GM18505 (cell line): Measurements from ENCODE around the gene CDK14.

Source experiments
- ATAC-seq: cut with Tn5 transposase; IDR thresholded peaks from one replicate; pipeline ENCODE4 v1.9.1; 2021; ENCODE audit not compliant: unreplicated experiment
- POLR2A ChIP-seq: IDR thresholded peaks from 4 replicates; pipeline ENCODE4 v1.6.1; 2011; ENCODE audit warnings: borderline replicate concordance; ENCODE audit not compliant: insufficient read depth, insufficient read length; ENCODE audit errors: extremely low read depth

CDK14 gene

GRCh38 chr7:90931986-90932916 is 336.1 kb downstream of the CDK14 start:
- ATAC-seq, result peak; percentile 97
- no peak for TF ChIP-seq POLR2A

- no peak for ATAC-seq
- no peak for TF ChIP-seq POLR2A
Measured at GRCh38 chr7:90933041-90933440, 336.9 kb downstream of the CDK14 start.

GRCh38 chr7:90933984-90934383 is 337.9 kb downstream of the CDK14 start:
- TF ChIP-seq POLR2A, result no peak
- no peak for ATAC-seq

- no peak for TF ChIP-seq POLR2A
- ATAC-seq, result no peak
Measured at GRCh38 chr7:90938371-90938770, 342.2 kb downstream of the CDK14 start.

GRCh38 chr7:90939666-90940065 is 343.5 kb downstream of the CDK14 start:
- no peak for ATAC-seq
- no peak for TF ChIP-seq POLR2A

GRCh38 chr7:90944021-90944420 is 347.9 kb downstream of the CDK14 start:
- no peak for ATAC-seq
- no peak for TF ChIP-seq POLR2A

- TF ChIP-seq POLR2A, result no peak
- no peak for ATAC-seq
Measured at GRCh38 chr7:90945104-90945787, 349.1 kb downstream of the CDK14 start.

GRCh38 chr7:90946730-90947501 is 350.8 kb downstream of the CDK14 start:
- no peak for ATAC-seq
- TF ChIP-seq POLR2A, result no peak

- ATAC-seq, result no peak
Measured at GRCh38 chr7:90948085-90948484, 352.0 kb downstream of the CDK14 start.

GRCh38 chr7:90951229-90951628 is 355.1 kb downstream of the CDK14 start:
- no peak for ATAC-seq
- no peak for TF ChIP-seq POLR2A

More at GRCh38 chr7:90948085-90948484, 352.0 kb downstream of the CDK14 start:
- no peak for TF ChIP-seq POLR2A

- no peak for TF ChIP-seq POLR2A
- no peak for ATAC-seq
Measured at GRCh38 chr7:90951986-90952954, 356.1 kb downstream of the CDK14 start.

GRCh38 chr7:90955641-90956207 is 359.6 kb downstream of the CDK14 start:
- ATAC-seq, result no peak
- TF ChIP-seq POLR2A, result no peak
